GM21390 (cell line): Measurements from ENCODE around the gene EML2.
A peak's percentile ranks its signal among the peaks of the same experiment; 100 is the strongest.
"Not testable (repeated sequence)": the region's sequence is repeated elsewhere in the genome, so short reads cannot be mapped to it uniquely, and the experiment has no call there.

Source experiments
- ATAC-seq: cut with Tn5 transposase; IDR thresholded peaks from one replicate; pipeline ENCODE4 v1.9.1; 2021; ENCODE audit not compliant: unreplicated experiment

The EML2 gene, protein sequence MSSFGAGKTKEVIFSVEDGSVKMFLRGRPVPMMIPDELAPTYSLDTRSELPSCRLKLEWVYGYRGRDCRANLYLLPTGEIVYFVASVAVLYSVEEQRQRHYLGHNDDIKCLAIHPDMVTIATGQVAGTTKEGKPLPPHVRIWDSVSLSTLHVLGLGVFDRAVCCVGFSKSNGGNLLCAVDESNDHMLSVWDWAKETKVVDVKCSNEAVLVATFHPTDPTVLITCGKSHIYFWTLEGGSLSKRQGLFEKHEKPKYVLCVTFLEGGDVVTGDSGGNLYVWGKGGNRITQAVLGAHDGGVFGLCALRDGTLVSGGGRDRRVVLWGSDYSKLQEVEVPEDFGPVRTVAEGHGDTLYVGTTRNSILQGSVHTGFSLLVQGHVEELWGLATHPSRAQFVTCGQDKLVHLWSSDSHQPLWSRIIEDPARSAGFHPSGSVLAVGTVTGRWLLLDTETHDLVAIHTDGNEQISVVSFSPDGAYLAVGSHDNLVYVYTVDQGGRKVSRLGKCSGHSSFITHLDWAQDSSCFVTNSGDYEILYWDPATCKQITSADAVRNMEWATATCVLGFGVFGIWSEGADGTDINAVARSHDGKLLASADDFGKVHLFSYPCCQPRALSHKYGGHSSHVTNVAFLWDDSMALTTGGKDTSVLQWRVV

DNA sequence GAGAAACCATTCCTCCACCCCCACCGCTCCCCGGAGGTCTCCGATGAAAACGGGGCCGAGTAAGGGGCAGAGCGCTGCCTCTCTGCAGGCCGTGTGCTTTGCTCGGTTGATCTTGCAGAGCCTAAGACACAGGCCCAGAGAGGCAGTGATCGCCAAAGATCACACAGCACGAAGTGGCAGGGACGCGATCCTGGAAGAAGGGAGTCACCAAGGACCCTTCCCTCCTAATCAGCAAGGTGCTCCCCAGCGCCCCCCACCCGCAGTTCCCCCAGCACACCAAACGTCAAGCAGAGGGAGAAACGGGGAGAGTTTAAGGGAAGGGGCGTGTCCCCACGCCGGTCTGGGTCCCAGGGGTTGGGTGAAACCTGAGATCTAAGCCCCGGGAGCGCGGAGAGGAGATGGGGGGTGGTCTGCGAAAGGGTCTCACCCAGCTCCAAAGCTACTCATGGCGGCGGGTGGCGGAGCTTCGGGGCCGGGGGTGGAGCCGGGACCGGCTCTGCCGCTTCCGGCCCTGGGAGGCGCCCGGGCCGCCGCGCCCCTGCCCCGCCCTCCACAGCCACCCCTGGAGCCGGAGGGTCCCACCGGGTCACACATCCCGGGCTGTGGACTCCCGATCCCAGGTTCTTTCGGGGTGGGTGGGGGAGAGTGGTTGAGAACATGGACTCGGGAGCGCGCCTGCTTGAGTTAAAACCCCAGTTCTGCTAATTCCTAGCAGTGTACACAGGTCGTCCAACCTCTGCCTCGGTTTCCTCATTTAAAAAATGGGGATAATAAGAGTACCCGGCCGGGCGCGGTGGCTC lies at the start of gene EML2:
EML2 (minus strand) TSS at position 468 of the 800 bp plus-strand sequence; CDS start at position 447, 21 bp downstream.
- no peak for ATAC-seq

GRCh38 chr19:45687599-45687998 lies 48.4 kb upstream of the EML2 start:
- ATAC-seq: no peak

GRCh38 chr19:45685045-45685444 lies 45.8 kb upstream of the EML2 start:
- ATAC-seq: not testable (repeated sequence)

DNA sequence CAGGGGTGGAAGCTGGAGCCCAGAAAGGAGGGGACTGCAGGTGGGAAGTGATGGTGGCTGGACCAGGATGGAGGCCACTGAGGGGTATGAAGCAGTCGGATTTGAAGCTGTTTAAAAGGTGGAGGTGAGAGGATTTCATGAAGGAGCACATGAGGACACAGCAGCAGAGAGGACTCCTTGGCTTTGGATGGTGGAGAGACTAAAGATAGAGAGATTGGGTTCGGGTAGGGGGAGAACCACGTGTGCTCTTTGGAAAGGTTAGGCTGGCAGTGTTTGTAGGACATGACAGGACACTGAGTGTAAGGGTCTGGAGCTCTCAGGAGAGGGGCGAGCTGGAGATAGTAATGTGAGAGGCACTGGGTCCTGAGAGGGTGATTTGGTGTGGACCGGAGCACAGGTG lies 43.7 kb upstream of the EML2 start:
- no peak for ATAC-seq

DNA sequence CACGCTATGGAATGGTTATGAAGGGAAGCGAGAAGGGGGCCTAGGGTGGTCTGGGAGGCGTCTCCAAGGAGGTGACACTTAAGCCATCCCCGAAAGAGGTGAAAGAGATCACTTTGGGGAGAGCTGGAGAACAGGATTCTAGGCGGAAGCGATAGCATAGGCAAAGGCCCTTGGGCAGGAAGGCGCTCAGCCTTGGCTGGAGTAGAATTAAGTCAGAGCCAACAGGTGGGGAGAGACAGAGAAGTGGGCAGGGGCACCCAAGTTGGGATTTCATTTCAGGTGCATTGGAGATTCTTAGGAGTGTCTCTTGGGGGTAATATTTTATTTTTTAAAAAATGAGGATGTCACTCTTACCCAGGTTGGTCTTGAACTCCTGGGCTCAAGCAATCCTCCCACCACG lies 42.9 kb upstream of the EML2 start:
- ATAC-seq: no peak

DNA sequence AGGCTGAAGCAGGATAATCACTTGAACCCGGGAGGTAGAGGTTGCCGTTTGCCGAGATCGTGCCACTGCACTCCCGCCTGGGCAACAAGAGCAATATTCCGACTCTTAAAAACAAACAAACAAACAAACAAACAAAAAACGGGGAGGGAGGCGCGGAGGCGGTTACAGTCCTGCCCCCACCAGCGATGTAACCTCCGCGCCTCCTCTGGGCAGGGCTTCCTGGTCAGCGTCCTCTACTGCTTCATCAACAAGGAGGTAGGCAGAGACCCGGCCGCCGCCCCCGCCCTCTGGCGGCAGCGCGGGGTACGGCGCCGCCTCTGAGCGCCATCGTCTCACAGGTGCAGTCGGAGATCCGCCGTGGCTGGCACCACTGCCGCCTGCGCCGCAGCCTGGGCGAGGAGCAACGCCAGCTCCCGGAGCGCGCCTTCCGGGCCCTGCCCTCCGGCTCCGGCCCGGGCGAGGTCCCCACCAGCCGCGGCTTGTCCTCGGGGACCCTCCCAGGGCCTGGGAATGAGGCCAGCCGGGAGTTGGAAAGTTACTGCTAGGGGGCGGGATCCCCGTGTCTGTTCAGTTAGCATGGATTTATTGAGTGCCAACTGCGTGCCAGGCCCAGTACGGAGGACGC lies 42.3 kb upstream of the EML2 start:
- ATAC-seq: peak; percentile 73

GRCh38 chr19:45677351-45678230 lies 38.4 kb upstream of the EML2 start:
- no peak for ATAC-seq

DNA sequence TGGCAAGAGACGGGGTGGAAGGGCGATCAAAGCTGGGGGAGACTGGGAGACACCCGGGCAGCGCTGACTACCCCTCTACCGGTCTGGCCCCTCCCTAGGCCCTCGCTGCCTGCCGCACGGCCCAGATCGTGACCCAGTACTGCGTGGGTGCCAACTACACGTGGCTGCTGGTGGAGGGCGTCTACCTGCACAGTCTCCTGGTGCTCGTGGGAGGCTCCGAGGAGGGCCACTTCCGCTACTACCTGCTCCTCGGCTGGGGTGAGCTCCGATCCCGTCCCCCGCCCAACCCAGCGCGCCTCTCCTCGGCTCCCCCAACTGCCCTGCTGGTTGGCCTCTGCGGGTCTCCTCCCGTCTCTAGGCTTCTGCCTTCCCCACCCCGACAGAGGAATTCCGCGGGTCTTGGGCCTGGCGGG lies 37.7 kb upstream of the EML2 start:
- no peak for ATAC-seq

GRCh38 chr19:45674946-45675345 lies 35.7 kb upstream of the EML2 start:
- ATAC-seq: no peak

DNA sequence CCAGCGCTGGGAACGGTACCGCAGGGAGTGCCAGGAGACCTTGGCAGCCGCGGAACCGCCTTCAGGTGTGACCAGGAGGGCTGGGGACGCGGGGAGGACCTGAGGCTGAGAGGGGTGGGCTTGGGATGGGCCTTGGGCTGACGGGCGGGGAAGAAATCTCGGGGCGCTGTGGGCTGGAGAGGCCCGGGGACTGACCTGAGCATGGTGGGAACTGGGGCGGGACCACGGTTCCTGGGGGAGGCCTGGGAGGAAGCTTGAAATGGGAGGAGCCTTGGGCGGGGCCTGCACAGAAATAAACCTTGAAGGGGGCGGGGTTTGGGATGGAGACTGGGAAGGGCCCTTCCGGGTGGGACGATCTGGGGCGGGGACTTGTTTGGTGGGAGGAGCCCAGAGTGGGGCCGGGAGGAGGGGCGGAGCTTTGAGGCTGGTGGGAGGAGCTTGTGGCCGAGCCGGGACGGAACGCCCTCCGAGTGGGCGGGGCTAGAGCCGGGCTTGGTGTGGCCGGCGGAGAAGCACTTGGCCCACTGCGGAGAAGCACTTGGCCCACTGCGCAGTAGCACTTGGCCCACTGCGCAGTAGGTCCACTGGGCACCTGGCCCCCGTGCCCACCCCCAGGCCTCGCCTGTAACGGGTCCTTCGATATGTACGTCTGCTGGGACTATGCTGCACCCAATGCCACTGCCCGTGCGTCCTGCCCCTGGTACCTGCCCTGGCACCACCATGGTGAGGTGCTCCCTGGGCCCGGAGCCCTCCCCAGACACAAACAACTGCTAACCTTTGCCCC lies 31.7 kb upstream of the EML2 start:
- ATAC-seq: peak; percentile 36

DNA sequence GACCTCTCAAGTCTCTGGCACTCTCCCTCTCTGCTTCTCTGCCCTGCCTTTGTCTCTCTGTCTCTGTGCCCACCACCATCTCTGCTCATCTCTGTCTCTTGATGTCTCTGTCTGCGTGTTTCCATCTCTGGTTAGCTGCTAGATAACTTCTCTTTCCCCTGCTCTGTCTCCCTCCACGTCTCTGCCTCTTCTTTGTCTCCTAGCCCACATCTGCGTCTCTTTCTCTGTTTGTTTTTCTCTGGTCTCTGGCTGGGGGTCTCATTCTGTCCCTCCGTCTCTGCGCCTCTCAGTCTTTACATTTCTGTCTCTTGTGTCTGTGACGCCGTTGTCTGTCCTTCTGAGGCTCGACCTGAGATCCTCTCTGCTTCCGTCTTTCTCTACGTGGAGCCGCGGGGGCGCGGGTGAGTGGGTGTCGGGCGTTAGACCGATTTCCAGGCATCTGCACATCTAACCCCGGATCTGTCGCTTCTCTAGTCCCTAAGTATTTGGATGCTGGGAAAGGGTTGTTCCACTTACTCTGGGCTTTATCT lies 29.2 kb upstream of the EML2 start:
- ATAC-seq: peak; percentile 16

DNA sequence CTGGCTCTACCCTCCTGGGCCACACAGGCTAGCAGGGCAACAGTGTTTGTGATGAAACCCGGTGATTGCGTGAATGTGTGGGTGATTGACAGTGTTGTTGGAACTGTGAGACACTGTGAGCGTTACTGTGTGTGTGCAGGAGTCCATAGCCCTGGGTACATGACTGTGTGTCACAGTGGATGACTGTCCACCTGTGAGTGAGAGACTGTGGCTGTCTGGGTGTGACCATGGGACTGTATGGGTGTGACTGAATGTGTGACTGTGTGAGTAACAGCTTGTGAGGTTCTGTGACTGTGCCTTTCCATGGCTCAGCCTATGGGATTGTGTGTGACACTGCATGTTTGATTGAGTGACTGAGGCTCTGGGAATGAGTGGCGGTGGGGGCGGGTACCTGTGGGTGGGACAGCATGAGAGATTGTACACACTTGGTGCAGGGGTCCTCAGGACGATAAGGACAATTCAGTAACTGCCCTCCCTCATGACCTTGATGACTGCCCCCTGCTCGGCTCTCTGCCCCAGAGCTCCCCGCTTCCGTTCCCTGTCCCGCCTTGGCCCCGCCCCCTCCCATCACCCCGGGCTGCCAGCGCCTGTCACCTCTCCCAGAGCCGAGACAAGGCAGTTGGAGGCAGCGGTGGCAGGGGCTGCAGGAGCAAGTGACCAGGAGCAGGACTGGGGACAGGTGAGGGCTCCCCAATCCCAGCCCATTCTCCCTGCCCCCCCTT lies 28.6 kb upstream of the EML2 start, which contains the start of gene GIPR:
GIPR (plus strand) TSS at position 602 of the 722 bp plus-strand sequence. CDS start 1,300 bp downstream, outside the sequence.
- no peak for ATAC-seq

GRCh38 chr19:45664575-45664974 lies 25.4 kb upstream of the EML2 start:
- ATAC-seq: no peak

DNA sequence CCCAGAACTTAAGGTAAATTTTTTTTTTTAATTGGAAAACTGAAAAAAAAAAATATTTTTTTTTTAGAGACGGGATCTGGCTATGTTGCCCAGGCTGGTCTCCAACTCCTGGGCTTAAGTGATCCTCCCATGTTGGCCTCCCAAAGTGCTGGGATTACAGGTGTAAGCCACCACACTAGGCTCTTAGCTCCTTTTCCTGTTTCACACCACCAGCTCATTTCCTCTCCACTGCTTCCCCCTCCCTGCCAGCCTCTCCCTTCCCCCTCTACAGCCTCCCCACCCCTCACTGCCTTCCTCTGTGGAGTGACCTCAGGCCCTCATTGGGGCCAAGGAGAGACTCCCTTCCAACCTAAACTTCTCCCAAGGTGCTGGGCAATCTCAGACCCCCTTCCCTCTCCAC lies 24.6 kb upstream of the EML2 start:
- no peak for ATAC-seq

DNA sequence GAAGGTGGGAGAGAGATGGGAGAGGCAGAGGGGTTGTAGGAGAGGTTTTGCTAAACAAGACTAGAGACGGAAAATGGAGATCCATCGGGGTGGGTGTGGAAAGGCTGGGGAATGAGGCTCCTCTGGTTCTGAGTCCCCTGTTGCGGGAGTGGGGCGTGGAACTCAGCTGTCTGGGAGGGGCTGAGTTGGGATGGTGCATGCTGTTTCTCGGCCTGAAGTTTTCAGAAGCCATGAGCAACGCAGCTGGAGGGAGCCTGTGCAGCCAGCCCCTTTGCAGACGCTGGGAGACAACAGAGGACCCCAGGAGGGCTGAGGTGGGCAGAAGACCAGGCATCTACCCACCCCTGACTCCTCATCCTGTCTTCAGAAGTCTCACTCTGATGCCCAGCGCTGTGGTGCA lies 21.4 kb upstream of the EML2 start:
- ATAC-seq: no peak

- ATAC-seq: no peak
Observed at GRCh38 chr19:45659096-45659729, 20.0 kb upstream of the EML2 start.

DNA sequence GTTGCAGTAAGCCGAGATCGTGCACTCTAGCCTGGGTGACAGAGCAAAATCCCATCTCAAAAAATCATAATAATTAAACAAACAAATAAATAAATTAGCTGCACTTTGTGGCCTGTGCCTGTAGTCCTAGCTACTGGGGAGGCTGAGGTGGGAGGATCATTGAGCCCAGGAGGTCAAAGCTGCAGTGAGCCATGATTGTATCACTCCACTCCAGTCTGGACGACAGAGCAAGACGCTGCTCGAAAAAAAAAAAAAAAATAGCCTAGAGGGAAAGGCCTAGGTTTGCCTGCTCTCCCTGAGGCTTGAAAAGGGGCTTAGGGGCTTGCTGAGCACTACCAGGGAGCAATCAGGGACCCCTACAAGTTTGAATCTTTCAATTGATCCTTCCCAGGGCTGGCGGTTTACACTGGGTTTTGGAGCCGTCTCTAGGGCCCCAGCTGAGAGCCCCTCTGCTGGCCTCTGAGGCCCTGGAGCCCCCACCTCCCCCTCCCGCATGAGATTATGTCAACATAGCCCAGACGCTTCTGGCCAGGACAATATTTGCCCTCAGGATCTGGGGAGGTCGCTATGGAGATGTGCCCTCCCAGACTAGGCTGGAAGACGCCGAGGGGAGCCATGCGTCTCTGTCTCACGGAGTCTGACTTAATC lies 18.4 kb upstream of the EML2 start:
- ATAC-seq: no peak
